Activated CD4-positive, alpha-beta T cell treated with anti-CD3 and anti-CD28 coated beads, Interleukin-2, amount 10 ng/mL, durations not matched to agents 24 days and 14 days (primary cell): ENCODE results near the gene RAB26. TPM values are rescaled to one million over a fixed set of nuclear protein-coding genes. Genes with fewer than 3 reads are reported as not detected.

Source experiments
- DNase-seq: peaks from one replicate; pipeline ENCODE4 v3.0.0; 2022
- H3K27ac Mint-ChIP-seq: one replicate; pipeline ENCODE4 v1.8.0; 2022; ENCODE audit warnings: mild to moderate bottlenecking, mixed read lengths
- H3K27me3 Mint-ChIP-seq: one replicate; pipeline ENCODE4 v1.8.0; 2022; ENCODE audit warnings: mixed read lengths
- H3K36me3 Mint-ChIP-seq: one replicate; pipeline ENCODE4 v1.8.0; 2022; ENCODE audit warnings: low read depth, mild to moderate bottlenecking, mixed read lengths
- H3K4me1 Mint-ChIP-seq: one replicate; pipeline ENCODE4 v1.8.0; 2021; ENCODE audit warnings: mixed read lengths
- H3K4me3 Mint-ChIP-seq: one replicate; pipeline ENCODE4 v1.8.0; 2022; ENCODE audit warnings: mild to moderate bottlenecking, moderate library complexity, mixed read lengths
- H3K9me3 Mint-ChIP-seq: one replicate; pipeline ENCODE4 v1.8.0; 2021; ENCODE audit warnings: mixed read lengths
- intact Hi-C: fragments of 100-400 bp; cut with micrococcal nuclease; formaldehyde crosslinking; loops from one replicate; pipeline ENCODE4 v1.15.1; 2023
- total RNA-seq: library from RNA; stranded (reverse); gene quantifications from 2 replicates; pipeline ENCODE4 v1.2.3, GENCODE V29; 2022

Gene RAB26
- total RNA-seq, 1 donor from 2014 or later = 1.0 TPM

- Mint-ChIP-seq H3K9me3 (no peaks in the 10 kb centered on the region), H3K36me3 (peaks cover 29% of the 10 kb centered on the region), H3K4me3 (no peak overlapping the region), H3K27me3 (no peaks in the 10 kb centered on the region), H3K27ac (no peak overlapping the region), H3K4me1 (peaks cover 2% of the 10 kb centered on the region)
- no peak for DNase-seq
- intact Hi-C loops = no loop called here
Observed at GRCh38 chr16:2170080-2170479, 21.7 kb downstream of the RAB26 start.

DNA sequence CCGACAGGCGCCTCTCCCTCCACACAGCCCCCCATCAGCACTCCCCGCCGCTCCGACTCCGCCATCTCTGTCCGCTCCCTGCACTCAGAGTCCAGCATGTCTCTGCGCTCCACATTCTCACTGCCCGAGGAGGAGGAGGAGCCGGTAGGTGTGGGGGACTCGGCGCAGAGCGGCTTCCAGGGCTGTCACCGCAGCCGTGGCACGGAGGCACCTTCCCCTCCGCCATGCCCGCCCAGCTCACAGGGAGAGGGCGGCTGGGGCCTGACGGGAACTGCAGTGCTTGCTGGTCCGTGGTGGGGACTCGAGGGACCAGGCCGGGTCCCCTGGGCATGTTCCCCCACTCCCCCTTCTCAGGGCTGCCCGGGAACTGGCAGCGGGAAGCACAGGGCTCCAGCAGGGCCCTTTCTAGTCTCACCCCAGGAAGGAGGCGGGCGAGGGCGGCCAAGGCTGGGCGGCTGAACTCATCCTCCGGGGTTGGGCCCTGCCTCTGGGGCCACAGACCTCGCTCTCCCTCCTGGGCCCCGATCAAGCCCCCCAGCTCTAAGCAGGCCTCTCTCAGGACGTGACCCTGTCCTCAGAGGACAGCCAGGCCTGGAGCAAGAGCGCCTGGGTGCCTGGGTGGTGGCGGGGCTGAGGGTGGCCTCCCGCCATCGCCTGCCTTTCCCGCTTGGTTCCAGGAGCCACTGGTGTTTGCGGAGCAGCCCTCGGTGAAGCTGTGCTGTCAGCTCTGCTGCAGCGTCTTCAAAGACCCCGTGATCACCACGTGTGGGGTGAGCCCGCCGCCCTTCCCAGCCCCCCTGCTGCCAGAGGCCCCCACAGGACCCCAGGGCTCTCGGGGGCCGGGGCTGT, 22.4 kb downstream of the RAB26 start:
- intact Hi-C loops = no loop called here
- H3K36me3 Mint-ChIP-seq = peaks cover 26% of the 10 kb centered on the region
- H3K9me3 Mint-ChIP-seq = no peaks in the 10 kb centered on the region
- no peak for DNase-seq
- no peak overlapping the region for H3K27ac Mint-ChIP-seq
- no peaks in the 10 kb centered on the region for H3K27me3 Mint-ChIP-seq
- peaks cover 2% of the 10 kb centered on the region for H3K4me1 Mint-ChIP-seq
- H3K4me3 Mint-ChIP-seq = no peak overlapping the region

DNA sequence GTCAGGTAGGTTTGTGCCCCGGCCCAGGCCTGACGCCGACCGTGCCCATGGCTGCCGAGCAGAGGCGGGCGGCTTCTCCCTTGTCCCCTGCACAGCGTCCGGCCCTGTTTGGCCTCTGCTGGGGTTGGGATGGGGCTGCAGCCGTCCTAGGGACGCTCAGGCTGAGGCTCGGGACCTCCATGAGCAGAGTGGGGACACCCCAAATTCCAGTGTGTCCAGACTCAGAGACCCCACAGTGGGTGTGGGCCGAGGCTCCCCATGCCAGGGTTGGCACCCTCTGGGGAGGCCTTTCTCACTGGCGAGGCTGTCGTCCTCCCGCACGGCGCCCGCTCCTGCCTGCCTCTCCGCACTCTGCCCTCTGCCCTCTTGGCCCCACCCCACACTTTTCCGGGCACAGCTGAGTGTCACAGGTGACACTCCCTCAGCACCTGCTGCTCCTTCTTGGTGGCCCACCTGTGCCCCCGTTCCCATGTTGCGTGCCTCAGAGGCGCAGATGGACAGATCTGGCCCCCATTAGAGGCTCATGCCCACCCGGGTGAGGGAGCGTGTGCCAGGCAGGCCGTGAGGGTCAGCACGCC, 23.3 kb downstream of the RAB26 start:
- Mint-ChIP-seq H3K4me3 (no peak overlapping the region), H3K27me3 (no peaks in the 10 kb centered on the region), H3K36me3 (peaks cover 24% of the 10 kb centered on the region), H3K27ac (no peak overlapping the region), H3K9me3 (no peaks in the 10 kb centered on the region), H3K4me1 (no peaks in the 10 kb centered on the region)
- no peak for DNase-seq
- intact Hi-C loops = no loop called here

GRCh38 chr16:2172688-2173335, 24.4 kb downstream of the RAB26 start:
- H3K27ac Mint-ChIP-seq = no peak overlapping the region
- H3K4me1 Mint-ChIP-seq = no peaks in the 10 kb centered on the region

DNA sequence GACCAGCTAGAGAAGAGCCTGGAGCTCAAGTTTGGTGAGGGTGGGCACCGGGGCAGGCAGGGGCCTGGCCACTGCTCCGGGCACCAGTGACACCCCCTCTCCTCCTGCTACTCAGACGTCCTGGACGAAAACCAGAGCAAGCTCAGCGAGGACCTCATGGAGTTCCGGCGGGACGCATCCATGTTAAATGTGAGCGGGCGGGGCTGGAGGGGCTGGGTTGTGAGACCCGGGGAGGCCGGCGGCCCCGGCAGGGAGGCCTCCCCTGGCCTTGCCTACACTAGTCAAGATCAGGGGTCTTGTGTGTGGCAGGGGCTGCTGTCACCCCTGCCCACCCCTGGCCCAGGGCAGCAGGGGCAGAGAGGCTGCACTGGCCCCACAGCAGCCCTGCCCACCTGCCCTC, 24.9 kb downstream of the RAB26 start:
- Mint-ChIP-seq H3K4me3 (no peak overlapping the region), H3K27me3 (no peaks in the 10 kb centered on the region), H3K9me3 (no peaks in the 10 kb centered on the region), H3K36me3 (peaks cover 19% of the 10 kb centered on the region), H3K27ac (no peak overlapping the region), H3K4me1 (no peaks in the 10 kb centered on the region)
- intact Hi-C loops = no loop called here
- DNase-seq = no peak

More at GRCh38 chr16:2172688-2173335, 24.4 kb downstream of the RAB26 start:
- Mint-ChIP-seq H3K9me3 (no peaks in the 10 kb centered on the region), H3K36me3 (peaks cover 21% of the 10 kb centered on the region), H3K4me3 (no peak overlapping the region), H3K27me3 (no peaks in the 10 kb centered on the region)
- no peak for DNase-seq
- intact Hi-C loops = no loop called here

- H3K27ac Mint-ChIP-seq = no peak overlapping the region
- H3K4me3 Mint-ChIP-seq = no peak overlapping the region
- intact Hi-C loops = no loop called here
- H3K9me3 Mint-ChIP-seq = no peaks in the 10 kb centered on the region
- no peak for DNase-seq
- no peaks in the 10 kb centered on the region for H3K27me3 Mint-ChIP-seq
- H3K4me1 Mint-ChIP-seq = no peaks in the 10 kb centered on the region
- H3K36me3 Mint-ChIP-seq = peaks cover 18% of the 10 kb centered on the region
Observed at GRCh38 chr16:2173916-2174315, 25.5 kb downstream of the RAB26 start.

DNA sequence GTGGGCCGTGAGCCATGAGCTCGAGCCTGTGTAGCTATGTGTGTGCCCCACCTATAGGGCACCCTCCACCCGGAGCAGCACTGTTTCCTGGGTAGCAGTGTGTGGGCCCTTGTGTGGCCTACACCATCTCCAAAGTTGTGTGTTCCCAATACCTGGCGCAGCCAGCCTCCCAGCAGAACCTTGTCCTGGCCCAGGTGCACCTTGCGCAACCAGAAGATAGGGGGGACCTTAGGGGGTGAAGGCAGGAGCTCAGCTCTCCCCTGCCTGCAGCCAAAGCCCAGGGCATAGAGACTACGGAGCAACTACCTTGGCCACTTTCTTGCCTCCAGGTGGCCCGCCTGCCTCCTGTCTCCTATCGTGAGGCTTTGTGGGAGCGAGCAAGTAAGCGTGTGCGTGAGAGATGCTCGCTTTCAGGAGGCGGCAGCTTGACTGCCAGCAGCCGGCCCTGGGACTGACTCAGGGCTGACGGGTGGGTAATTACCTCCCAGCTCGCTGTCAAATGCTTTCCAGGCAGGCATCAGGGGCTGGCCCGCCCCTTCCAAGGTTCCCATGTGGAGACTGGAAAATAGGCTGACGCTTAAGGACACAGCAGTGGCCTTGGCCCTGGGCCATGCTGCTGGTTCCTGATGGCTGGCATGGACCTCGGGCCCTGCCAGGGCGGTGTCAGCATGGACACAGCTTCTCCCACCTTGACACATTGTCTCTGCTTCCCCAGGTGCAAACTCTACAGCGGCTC, 26.1 kb downstream of the RAB26 start:
- H3K9me3 Mint-ChIP-seq = no peaks in the 10 kb centered on the region
- no peak overlapping the region for H3K4me3 Mint-ChIP-seq
- H3K4me1 Mint-ChIP-seq = no peaks in the 10 kb centered on the region
- H3K27me3 Mint-ChIP-seq = no peaks in the 10 kb centered on the region
- DNase-seq = no peak
- H3K36me3 Mint-ChIP-seq = peaks cover 18% of the 10 kb centered on the region
- H3K27ac Mint-ChIP-seq = no peak overlapping the region
- intact Hi-C loops = no loop called here

DNA sequence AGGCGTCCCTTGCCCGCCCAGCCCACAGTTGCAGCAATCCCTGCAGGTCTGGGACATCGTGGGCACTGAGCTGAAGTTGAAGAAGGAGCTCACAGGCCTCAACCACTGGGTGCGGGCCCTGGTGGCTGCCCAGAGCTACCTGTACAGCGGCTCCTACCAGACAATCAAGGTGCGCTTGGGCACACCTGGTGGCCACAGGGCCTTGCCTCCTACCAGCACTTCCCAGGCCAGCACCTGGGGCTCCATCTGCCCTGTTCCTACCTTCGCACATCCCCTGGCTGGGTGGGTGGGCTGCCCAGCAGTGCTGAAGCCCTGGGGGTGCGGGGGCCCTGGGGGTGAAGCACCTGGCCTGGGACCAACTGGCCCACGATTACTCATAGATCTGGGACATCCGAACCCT, 27.0 kb downstream of the RAB26 start:
- no peak overlapping the region for H3K27ac Mint-ChIP-seq
- H3K9me3 Mint-ChIP-seq = no peaks in the 10 kb centered on the region
- DNase-seq = no peak
- no peaks in the 10 kb centered on the region for H3K4me1 Mint-ChIP-seq
- no peaks in the 10 kb centered on the region for H3K27me3 Mint-ChIP-seq
- peaks cover 18% of the 10 kb centered on the region for H3K36me3 Mint-ChIP-seq
- intact Hi-C loops = no loop called here
- H3K4me3 Mint-ChIP-seq = no peak overlapping the region

DNA sequence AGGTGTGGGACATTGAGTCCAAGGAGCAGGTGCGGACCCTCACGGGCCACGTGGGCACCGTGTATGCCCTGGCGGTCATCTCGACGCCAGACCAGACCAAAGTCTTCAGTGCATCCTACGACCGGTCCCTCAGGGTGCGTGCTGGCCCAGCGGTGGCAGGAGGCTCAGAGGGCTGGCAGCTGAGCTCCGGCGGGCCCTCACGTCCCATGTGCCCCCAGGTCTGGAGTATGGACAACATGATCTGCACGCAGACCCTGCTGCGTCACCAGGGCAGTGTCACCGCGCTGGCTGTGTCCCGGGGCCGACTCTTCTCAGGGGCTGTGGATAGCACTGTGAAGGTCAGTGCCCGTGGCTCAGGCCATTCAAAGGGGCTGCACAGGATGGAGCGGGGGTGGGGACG, 27.6 kb downstream of the RAB26 start:
- intact Hi-C loops = no loop called here
- Mint-ChIP-seq H3K4me3 (no peak overlapping the region), H3K27ac (no peak overlapping the region), H3K4me1 (no peaks in the 10 kb centered on the region), H3K36me3 (peaks cover 18% of the 10 kb centered on the region), H3K27me3 (no peaks in the 10 kb centered on the region), H3K9me3 (no peaks in the 10 kb centered on the region)
- no peak for DNase-seq

DNA sequence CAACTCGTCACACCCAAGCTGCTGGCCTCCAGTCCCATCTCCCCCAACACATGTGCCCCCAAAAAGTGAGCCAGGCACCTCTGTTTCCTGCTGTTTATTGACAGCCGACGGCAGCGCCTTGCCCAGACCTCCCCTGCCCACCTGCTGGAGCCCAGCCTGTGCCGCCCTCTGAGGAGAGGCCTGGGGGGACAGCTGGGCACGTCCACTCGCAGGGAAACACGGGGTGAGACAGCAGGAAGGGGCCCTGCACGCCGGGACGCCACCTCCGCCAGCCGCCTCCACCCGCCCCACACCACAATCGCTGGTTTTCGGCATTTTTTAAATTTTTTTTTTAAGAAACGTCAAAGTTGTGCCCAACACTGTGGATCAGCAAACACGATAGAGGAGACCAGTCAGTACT, 28.7 kb downstream of the RAB26 start:
- Mint-ChIP-seq H3K9me3 (no peaks in the 10 kb centered on the region), H3K27ac (no peak overlapping the region), H3K36me3 (peaks cover 15% of the 10 kb centered on the region), H3K4me3 (no peak overlapping the region), H3K27me3 (no peaks in the 10 kb centered on the region), H3K4me1 (no peaks in the 10 kb centered on the region)
- intact Hi-C loops = no loop called here
- no peak for DNase-seq

DNA sequence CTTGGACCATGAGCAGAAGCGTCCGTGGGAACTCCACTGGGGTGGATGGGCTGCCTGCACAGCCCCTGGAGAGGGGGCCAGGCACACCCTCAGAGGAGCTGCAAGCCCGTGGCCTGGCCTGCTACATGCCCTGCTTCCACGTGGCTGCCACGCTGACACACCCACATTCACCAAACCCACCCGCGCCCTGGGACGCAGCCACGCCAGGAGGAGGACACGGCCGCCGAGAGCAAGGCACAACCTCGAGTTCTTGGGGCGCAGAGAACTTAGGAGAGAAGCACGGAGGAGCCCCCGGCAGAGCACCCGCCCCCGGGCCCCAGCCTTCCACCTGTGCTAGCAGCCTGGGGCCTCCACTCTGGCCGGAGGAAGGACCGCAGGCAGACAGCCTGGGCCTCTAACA, 29.1 kb downstream of the RAB26 start:
- Mint-ChIP-seq H3K9me3 (no peaks in the 10 kb centered on the region), H3K4me1 (no peaks in the 10 kb centered on the region), H3K27ac (no peak overlapping the region), H3K4me3 (no peak overlapping the region), H3K27me3 (no peaks in the 10 kb centered on the region), H3K36me3 (peaks cover 15% of the 10 kb centered on the region)
- intact Hi-C loops = no loop called here
- no peak for DNase-seq

DNA sequence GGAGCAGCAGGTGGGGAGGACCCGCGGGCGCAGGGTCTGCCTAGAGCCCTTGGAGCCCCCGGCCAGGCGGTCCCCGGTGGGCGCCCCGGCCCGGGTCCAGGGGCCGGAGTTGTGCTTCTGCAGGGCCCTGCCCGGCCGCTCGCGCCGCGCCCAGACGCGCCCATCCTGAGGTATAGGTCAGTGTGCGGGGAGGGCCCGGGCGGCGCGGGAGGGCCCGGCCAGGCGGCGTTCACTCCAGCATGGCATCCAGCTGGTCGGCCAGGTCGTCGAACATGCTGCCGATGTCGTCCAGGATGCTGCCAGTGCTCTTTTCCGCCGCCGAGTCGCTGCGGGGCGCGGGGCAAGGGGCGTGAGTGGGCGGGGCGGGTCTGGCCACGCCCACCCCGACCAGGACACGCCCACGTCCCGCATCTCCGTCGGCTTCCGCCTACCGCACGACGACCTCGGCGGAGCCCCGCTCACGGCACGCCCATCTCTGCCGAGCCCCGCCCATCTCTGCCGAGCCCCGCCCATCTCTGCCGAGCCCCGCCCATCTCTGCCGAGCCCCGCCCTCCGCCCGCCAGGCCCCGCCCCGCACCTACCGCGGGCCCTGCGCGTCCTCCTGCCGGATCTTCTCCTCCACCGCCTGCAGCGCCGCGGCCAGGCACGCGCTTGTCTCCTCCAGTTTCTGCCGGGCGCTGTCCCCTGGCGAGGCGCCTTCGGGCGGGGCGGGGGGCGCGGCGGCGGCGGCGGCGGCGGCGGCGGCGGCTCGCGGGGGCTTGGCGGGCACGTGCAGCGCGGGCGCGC, 30.1 kb downstream of the RAB26 start:
- Mint-ChIP-seq H3K36me3 (peaks cover 12% of the 10 kb centered on the region), H3K4me3 (no peak overlapping the region), H3K9me3 (no peaks in the 10 kb centered on the region), H3K27ac (no peak overlapping the region), H3K27me3 (no peaks in the 10 kb centered on the region), H3K4me1 (no peaks in the 10 kb centered on the region)
- intact Hi-C loops = no loop called here
- DNase-seq = peak; percentile 76

- no peak overlapping the region for H3K27ac Mint-ChIP-seq
- no peak overlapping the region for H3K4me3 Mint-ChIP-seq
- H3K27me3 Mint-ChIP-seq = no peaks in the 10 kb centered on the region
- H3K9me3 Mint-ChIP-seq = no peaks in the 10 kb centered on the region
- DNase-seq = no peak
- H3K4me1 Mint-ChIP-seq = no peaks in the 10 kb centered on the region
- intact Hi-C loops = no loop called here
- H3K36me3 Mint-ChIP-seq = peaks cover 9% of the 10 kb centered on the region
Observed at GRCh38 chr16:2179107-2179501, 30.7 kb downstream of the RAB26 start.
